Ammon's horn (tissue), 1 donor: ENCODE results near the gene OR7G2.

Experiments
- DNase-seq: peaks from one replicate; pipeline ENCODE4 v3.0.0-alpha.2; 2016; ENCODE audit warnings: low spot score

OR7G2 gene

GRCh38 chr19:9107375-9107774 lies at the start of gene OR7G2:
OR7G2 (minus strand) TSS chr19:9107475; CDS start chr19:9103243, 4,232 bp downstream.
- DNase-seq = no peak

GRCh38 chr19:9156304-9156703 lies 49.0 kb upstream of the OR7G2 start:
- peak; percentile 11 for DNase-seq

DNA sequence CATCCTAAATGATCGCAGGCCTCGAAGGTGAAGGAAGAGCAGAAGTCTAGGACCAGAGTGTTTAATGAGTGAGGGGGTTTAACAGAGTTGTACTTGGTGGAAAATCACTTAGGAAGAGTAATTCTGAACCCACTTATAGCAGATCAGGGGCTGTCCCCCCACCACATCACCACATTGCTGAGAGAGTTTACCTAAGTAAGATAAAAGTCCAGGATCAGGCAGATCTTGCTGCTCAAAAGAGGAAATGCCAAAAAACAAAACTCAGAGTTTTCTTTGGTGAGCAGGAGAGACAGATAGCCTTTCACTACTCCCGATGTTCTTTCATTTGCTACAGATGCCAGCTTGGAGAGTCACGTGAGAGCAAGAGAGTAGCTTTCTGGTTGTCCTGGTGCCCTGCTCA lies 48.3 kb upstream of the OR7G2 start:
- DNase-seq = no peak

DNA sequence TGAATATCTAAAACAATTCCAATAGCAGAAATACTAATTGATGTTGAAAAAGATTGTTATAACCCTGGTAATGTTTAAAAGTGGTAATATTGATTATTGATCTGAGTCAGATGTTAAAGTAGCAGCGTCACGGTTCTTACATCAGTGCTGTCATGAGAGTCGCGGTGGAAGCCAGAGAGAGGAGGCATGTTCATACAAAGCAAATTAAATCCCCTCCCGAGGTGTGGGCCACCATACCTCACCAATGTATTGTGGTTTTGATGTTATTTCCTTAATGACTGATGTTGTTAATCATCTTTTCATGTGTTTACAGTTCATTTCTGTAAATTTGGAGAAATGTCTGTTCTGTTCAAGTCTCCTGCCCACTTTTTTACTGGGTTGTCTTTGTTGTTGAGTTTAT lies 44.1 kb upstream of the OR7G2 start:
- DNase-seq = no peak

- no peak for DNase-seq
Observed at GRCh38 chr19:9150650-9151049, 43.4 kb upstream of the OR7G2 start.

DNA sequence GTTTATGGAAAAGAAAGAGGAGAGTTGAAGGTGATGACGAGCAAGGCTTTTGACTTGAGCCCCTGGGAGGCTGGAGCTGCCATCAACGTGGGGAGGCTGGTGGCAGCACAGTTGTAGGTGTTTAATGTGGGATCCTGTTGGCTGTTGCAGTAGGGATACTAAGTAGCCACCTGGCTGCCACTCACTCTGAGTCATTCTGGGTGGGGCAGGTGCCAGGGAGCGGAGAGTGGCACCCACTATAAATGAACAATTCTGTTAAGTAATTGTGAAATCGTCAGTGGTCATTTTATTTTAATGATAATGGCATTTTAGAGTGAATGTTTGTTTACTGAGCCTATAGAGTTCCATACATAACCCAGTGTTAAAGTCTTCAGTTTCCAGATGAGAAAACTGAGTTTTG lies 42.7 kb upstream of the OR7G2 start:
- DNase-seq = no peak

DNA sequence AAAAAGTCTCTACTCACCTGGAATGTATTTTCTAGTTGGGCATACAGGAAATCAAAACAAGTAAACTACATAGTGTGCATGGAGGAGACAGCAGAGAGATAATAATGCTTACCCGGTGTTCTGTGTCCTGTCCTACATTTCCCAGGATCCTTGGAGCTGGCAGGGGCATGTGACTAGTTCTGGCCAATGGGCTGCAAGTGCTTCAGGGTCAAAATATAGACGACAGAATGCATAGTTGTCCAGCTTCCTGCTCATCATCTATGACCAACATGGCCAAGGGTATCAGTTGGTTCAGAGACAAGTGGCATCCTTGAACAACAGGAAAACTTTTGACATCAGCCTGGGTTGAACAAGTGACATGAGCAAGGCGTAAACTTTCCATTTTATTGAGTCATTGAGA lies 41.4 kb upstream of the OR7G2 start:
- no peak for DNase-seq

DNA sequence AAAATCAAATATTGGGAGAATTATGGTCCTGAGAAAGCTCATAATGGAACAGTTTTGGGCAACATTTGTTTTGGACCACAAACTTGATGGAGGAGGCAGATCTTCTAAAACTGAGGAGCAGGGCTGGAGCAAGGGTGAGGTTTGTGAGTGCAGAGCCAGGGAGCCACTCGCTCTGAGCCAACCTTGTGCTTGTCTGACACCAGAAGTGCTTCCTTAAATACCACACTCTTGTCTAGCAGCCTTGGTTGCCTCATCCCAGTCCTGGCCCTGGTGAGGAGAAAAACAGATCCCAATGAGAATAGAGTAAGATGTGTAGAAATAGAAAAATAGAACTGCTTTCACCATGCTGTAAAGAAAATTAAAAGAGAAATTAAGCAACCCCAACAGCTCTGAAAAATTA lies 39.6 kb upstream of the OR7G2 start:
- DNase-seq = no peak

DNA sequence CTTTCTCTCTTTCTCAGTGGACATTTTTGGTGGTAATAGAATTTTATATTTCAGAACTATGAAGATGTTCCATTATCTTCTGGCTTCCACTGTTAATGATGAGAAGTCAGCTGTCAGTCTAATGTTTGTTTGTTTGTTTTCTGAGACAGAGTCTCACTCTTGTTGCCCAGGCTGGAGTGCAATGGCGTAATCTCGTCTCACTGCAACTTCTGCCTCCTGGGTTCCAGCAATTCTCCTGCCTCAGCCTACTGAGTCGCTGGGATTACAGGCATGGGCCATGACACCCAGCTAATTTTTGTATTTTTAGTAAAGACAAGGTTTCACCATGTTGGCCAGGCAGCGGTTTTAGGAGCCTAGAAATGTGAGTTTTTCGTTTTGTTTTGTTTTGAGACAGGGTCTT lies 37.6 kb upstream of the OR7G2 start:
- DNase-seq = no peak

GRCh38 chr19:9140159-9140874 lies 33.0 kb upstream of the OR7G2 start, which contains the start of gene ZNF317:
ZNF317 (plus strand) TSS chr19:9140397; CDS start chr19:9156017, 15,620 bp downstream.
- peak; percentile 95 for DNase-seq

- DNase-seq = no peak
Observed at GRCh38 chr19:9139609-9140158, 32.4 kb upstream of the OR7G2 start.

DNA sequence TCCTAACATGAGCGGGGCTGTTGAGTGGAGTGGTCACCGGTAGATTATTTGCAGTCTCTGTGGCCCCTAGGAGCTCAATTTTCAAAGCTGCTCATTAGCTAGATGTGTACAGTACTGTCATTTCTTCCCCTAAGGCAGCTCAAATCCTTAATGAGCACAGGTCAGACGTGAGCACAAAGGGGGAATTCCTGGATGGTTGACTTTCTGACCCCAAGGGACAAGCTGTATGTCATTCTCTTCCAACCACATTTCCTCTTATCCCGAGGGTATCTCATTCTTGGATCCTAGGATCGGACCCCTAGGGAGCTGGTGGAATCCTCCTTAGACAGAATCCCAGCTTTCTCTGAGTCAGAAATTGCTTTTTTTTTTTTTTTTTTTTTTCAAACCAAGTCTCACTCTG lies 25.1 kb upstream of the OR7G2 start:
- no peak for DNase-seq

- no peak for DNase-seq
Observed at GRCh38 chr19:9130965-9131364, 23.7 kb upstream of the OR7G2 start.

- no peak for DNase-seq
Observed at GRCh38 chr19:9128171-9128570, 20.9 kb upstream of the OR7G2 start.

DNA sequence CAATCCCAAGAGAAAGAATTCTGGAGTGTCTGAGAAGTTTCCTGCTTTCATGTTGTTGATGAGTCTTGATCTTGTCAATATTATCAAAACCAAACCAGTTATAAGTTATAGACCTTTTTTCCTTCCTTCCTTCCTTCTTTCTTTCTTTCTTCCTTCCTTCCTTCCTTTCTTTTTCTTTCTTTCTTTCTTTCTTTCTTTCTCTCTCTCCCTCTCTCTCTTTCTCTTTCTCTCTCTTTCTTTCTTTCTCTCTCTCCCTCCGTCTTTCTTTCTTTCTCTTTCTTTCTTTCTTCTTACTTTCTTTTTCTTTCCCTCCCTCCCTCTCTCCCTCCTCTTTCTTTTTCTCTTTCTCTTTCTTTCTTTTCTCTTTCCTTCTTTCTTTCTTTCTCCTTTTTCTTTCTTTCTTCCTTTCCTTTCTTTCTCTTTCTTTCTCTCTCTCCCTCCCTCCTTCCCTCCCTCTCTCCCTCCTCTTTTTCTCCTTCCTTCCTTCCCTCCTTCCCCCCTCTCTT lies 19.7 kb upstream of the OR7G2 start, which contains the start of gene OR7G3:
Gene OR7G3, minus strand, starts transcription at position 51 of the 506 bp plus-strand sequence. Its CDS starts 0 bp downstream, at position 51.
- DNase-seq = no peak

GRCh38 chr19:9116547-9116946 lies 9.3 kb upstream of the OR7G2 start:
- no peak for DNase-seq

- no peak for DNase-seq
Observed at GRCh38 chr19:9115307-9115813, 8.1 kb upstream of the OR7G2 start, which contains the start of gene OR7G1. OR7G1 (minus strand) TSS chr19:9115763; CDS start chr19:9115763, 0 bp downstream.

GRCh38 chr19:9109959-9110358 lies 2.7 kb upstream of the OR7G2 start:
- no peak for DNase-seq

- no peak for DNase-seq
Observed at GRCh38 chr19:9086761-9087160, 20.5 kb downstream of the OR7G2 start, which contains the start of gene OR1M1. OR1M1 (plus strand) TSS chr19:9087061; CDS start chr19:9093245, 6,184 bp downstream.

GRCh38 chr19:9078651-9079050 lies 28.6 kb downstream of the OR7G2 start:
- DNase-seq = no peak

DNA sequence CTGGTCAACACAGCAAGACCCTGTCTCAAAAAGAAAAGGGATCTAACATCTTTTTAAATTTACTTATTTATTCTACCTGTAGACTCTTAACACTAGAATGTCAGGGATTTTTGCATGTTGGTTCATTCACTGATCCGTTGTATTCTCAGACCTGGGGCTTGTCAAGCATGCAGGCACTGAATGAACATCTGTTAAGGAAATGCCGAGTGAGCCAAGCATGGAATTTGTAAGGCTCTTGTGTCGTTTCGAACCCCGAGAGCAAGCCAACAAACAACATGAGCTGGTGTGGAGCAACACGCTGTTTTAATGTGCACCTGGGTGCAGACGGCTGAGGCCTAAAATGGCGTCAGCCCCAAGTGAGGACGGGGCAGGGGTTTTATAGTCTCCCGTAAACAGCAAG lies 30.4 kb downstream of the OR7G2 start:
- DNase-seq = no peak

GRCh38 chr19:9075064-9075949 lies 32.0 kb downstream of the OR7G2 start:
- peak; percentile 73 for DNase-seq
